A549 (cell line): Measurements from ENCODE around the gene HELLS. TPM values are rescaled to one million over a fixed set of nuclear protein-coding genes. Genes with fewer than 3 reads are reported as not detected.

Experiments used
- ATAC-seq, 2 experiments: fragments of 200-7000 bp in 1 of 2; fragments of >200 bp in 1 of 2; cut with Nextera tagmentation in 1 of 2; cut with Tn5 transposase in 1 of 2; 3 replicates each; pipeline versions ENCODE4 v1.8.0 to v1.9.1; 2018 to 2020; ENCODE audit warnings: mild to moderate bottlenecking in 1 of 2, moderate library complexity in 1 of 2
- CTCF ChIA-PET: fragments of 300-600 bp; sonication (Branson Sonifier 250); formaldehyde crosslinking; extraction: SDS; loops from one replicate; lab custom pipeline; 2021; ENCODE audit warnings: antibody characterized with exemption, inconsistent platforms; lab: Yijun Ruan, JAX
- POLR2A ChIA-PET: fragments of 350-600 bp; formaldehyde crosslinking; extraction: SDS; loops from one replicate; lab custom pipeline; 2021; ENCODE audit warnings: antibody characterized with exemption, inconsistent platforms; lab: Yijun Ruan, JAX
- DNase-seq, 2 experiments: peaks; one replicate each; pipeline versions ENCODE4 v3.0.0 to v3.0.0-alpha.2; 2011 to 2016; ENCODE audit warnings: low read depth in 1 of 2, low spot score in 1 of 2
- FAIRE-seq: peaks from 2 replicates; lab custom pipeline; 2011; peaks lifted over from hg19 to GRCh38; lab: Jason Lieb, UNC
- H3K27ac ChIP-seq, 2 experiments: fragments of >200 bp; sonication (Bioruptor Twin); formaldehyde crosslinking; 3 replicates each; pipeline ENCODE4 v1.5.1; 2016 to 2017
- H3K4me1 ChIP-seq: fragments of >200 bp; sonication (Bioruptor Twin); formaldehyde crosslinking; 3 replicates; pipeline ENCODE4 v1.6.1; 2016
- H3K4me2 ChIP-seq: fragments of >200 bp; sonication (Bioruptor Twin); formaldehyde crosslinking; 3 replicates; pipeline ENCODE4 v1.6.1; 2016
- H3K4me3 ChIP-seq: fragments of >200 bp; sonication (Bioruptor Twin); formaldehyde crosslinking; 3 replicates; pipeline ENCODE4 v1.5.1; 2016
- H3K9me3 ChIP-seq: fragments of >200 bp; sonication (Bioruptor Twin); formaldehyde crosslinking; 3 replicates; pipeline ENCODE4 v1.6.1; 2016
- CHD2 ChIP-seq: fragments of 150-350 bp; IDR thresholded peaks from 2 replicates; pipeline ENCODE4 v1.6.1; 2014; ENCODE audit warnings: low read length; ENCODE audit not compliant: partially characterized antibody
- CTCF ChIP-seq: fragments of >200 bp; sonication (Bioruptor Twin); formaldehyde crosslinking; IDR thresholded peaks from 3 replicates; pipeline ENCODE4 v1.5.1; 2016
- EHMT2 ChIP-seq: fragments of 200-600 bp; sonication (generic); IDR thresholded peaks from 2 replicates; pipeline ENCODE4 v1.6.1; 2016; ENCODE audit warnings: antibody characterized with exemption, low read depth, mild to moderate bottlenecking, moderate library complexity
- ESRRA ChIP-seq: fragments of 150-350 bp; IDR thresholded peaks from 2 replicates; pipeline ENCODE4 v1.6.1; 2014; ENCODE audit warnings: mild to moderate bottlenecking, low read length, borderline replicate concordance
- FOSB ChIP-seq: fragments of 250-450 bp; sonication (Bioruptor Pico); IDR thresholded peaks from 2 replicates; pipeline ENCODE4 v1.5.0; 2020; ENCODE audit warnings: mild to moderate bottlenecking, moderate library complexity
- GATA3 ChIP-seq: IDR thresholded peaks from 2 replicates; pipeline ENCODE4 v1.6.1; 2012; ENCODE audit warnings: borderline replicate concordance
- HMGXB4 ChIP-seq: fragments of 250-450 bp; sonication (Bioruptor Pico); IDR thresholded peaks from 2 replicates; pipeline ENCODE4 v1.5.0; 2021; ENCODE audit warnings: mild to moderate bottlenecking, moderate library complexity, borderline replicate concordance
- HOXB13 ChIP-seq: fragments of 250-450 bp; sonication (Bioruptor Pico); IDR thresholded peaks from 2 replicates; pipeline ENCODE4 v1.5.0; 2020; ENCODE audit warnings: low read depth, mild to moderate bottlenecking, moderate library complexity
- JUN ChIP-seq, 2 experiments: fragments of >200 bp; sonication (Bioruptor Twin); formaldehyde crosslinking; IDR thresholded peaks; 2 replicates in 1 of 2; 3 replicates in 1 of 2; pipeline ENCODE4 v1.6.1; 2016 to 2017
- JUNB ChIP-seq: fragments of >200 bp; sonication (Bioruptor Twin); formaldehyde crosslinking; IDR thresholded peaks from 2 replicates; pipeline ENCODE4 v1.6.1; 2016
- NR3C1 ChIP-seq: fragments of >200 bp; sonication (Bioruptor Twin); formaldehyde crosslinking; IDR thresholded peaks from 3 replicates; pipeline ENCODE4 v1.6.1; 2017
- PBX3 ChIP-seq: IDR thresholded peaks from 2 replicates; pipeline ENCODE4 v1.6.1; 2012
- POLR2A ChIP-seq: IDR thresholded peaks from 2 replicates; pipeline ENCODE4 v1.6.1; 2012; ENCODE audit warnings: mild to moderate bottlenecking, low read length
- TFCP2L1 ChIP-seq: fragments of 250-450 bp; sonication (Bioruptor Pico); IDR thresholded peaks from 2 replicates; pipeline ENCODE4 v1.5.0; 2021; ENCODE audit warnings: mild to moderate bottlenecking
- TP53 ChIP-seq: fragments of 250-450 bp; sonication (Bioruptor Pico); IDR thresholded peaks from 2 replicates; pipeline ENCODE4 v1.5.0; 2021; ENCODE audit warnings: mild to moderate bottlenecking, moderate library complexity
- USF2 ChIP-seq: fragments of 450-650 bp; IDR thresholded peaks from 2 replicates; pipeline ENCODE4 v1.6.1; 2014; ENCODE audit warnings: antibody characterized with exemption
- ZFP36 ChIP-seq: fragments of 450-650 bp; IDR thresholded peaks from 2 replicates; pipeline ENCODE4 v1.6.1; 2014; ENCODE audit warnings: borderline replicate concordance; ENCODE audit not compliant: partially characterized antibody
- WGBS: methylation state at CpG from one replicate; pipeline ENCODE4 v1.1.6; 2017; ENCODE audit errors: missing lambda C conversion rate; 5-methylcytosine and 5-hydroxymethylcytosine counted together
- polyA plus RNA-seq, 4 experiments: library from polyadenylated mRNA; depleted of rRNA in 3 of 4; stranded (reverse); fragments of >200 nt; fragmentation: RNase III in 1 of 4; extraction: RNeasy Plus Mini Kit Qiagen cat#74134 plus additional on column Dnase treatment in 1 of 4; gene quantifications; 2 replicates in 3 of 4; 3 replicates in 1 of 4; pipeline ENCODE4 v1.2.3, GENCODE V29; 2011 to 2017

The HELLS gene
- polyA plus RNA-seq, 2 of the 4 experiments (the other 2 are of a cell fraction): 52.3 to 62.0 TPM

GRCh38 chr10:94571528-94571927 is 25.9 kb downstream of the HELLS start:
- WGBS: 85% methylated on average over 3 of the region's 3 CpGs
- TF ChIP-seq FOSB (CRISPR knock-in tag) (no peak), CTCF (no peak)
- TF ChIP-seq, all 56 proteins: peak for 0
- no peak overlapping the region for H3K4me2 ChIP-seq
- ChIA-PET POLR2A (no interaction called here), CTCF (no interaction called here)
- no peak for DNase-seq
- ATAC-seq: no peak
- H3K4me3 ChIP-seq: no peak overlapping the region
- no peaks in the 10 kb centered on the region for H3K9me3 ChIP-seq
- no peak for FAIRE-seq
- H3K4me1 ChIP-seq: no peaks in the 10 kb centered on the region
- no peak overlapping the region for H3K27ac ChIP-seq

GRCh38 chr10:94578790-94579189 is 33.2 kb downstream of the HELLS start:
- WGBS: 90% methylated on average over 4 of the region's 4 CpGs
- Histone ChIP-seq H3K27ac (no peak overlapping the region), H3K4me1 (peaks cover 7% of the 10 kb centered on the region; the same call in 2 of the 3 replicates), H3K4me2 (no peak overlapping the region), H3K9me3 (no peaks in the 10 kb centered on the region), H3K4me3 (no peak overlapping the region)
- ATAC-seq: no peak; a peak in 1 of 6 replicates
- CTCF ChIA-PET: interaction anchor here (0.6 kb wide), 1 partner anchor 644 kb away, joined by 3 read pairs; no protein-coding TSS in a partner anchor
- POLR2A ChIA-PET: no interaction called here
- no peak for FAIRE-seq
- DNase-seq: no peak
- TF ChIP-seq EHMT2: no peak
- no peak for TF ChIP-seq TFCP2L1 (CRISPR knock-in tag)
- TF ChIP-seq ESRRA: no peak
- TF ChIP-seq HMGXB4: no peak

GRCh38 chr10:94583124-94583523 is 37.5 kb downstream of the HELLS start:
- Histone ChIP-seq H3K4me1 (peaks cover 10% of the 10 kb centered on the region; the same call in 2 of the 3 replicates), H3K27ac (no peak overlapping the region), H3K4me3 (no peak overlapping the region), H3K4me2 (no peak overlapping the region), H3K9me3 (no peaks in the 10 kb centered on the region)
- ChIA-PET CTCF (no interaction called here), POLR2A (no interaction called here)
- no peak for FAIRE-seq
- no peak for ATAC-seq
- TF ChIP-seq HOXB13 (CRISPR knock-in tag) (no peak), FOSB (CRISPR knock-in tag) (no peak), PBX3 (no peak), USF2 (no peak), NR3C1 (no peak), POLR2A (no peak), JUNB (no peak), JUN (IDR thresholded peaks at IDR 0.05) (no peak), ZFP36 (no peak), GATA3 (no peak), TP53 (CRISPR knock-in tag) (no peak), CHD2 (no peak)
- no peak for DNase-seq
